Endothelial cell of umbilical vein (primary cell): Measurements from ENCODE around the gene DHX29. TPM values are rescaled to one million over a fixed set of nuclear protein-coding genes. Genes with fewer than 3 reads are reported as not detected.

Experiments used
- BruUV-seq: library from RNA; stranded (reverse); fragments of 400-500 nt; replicated peaks from 2 replicates; lab custom pipeline; 2021; lab: Mats Ljungman, UMichigan
- CTCF ChIA-PET: fragments of 300-600, 350-600 bp; sonication (Branson Sonifier 250); formaldehyde crosslinking; loops from one replicate; lab custom pipeline; 2021; ENCODE audit warnings: antibody characterized with exemption, inconsistent platforms; lab: Charles Lee
- POLR2A ChIA-PET: fragments of 300-600, 350-600 bp; sonication (Branson Sonifier 250); formaldehyde crosslinking; loops from one replicate; lab custom pipeline; 2021; ENCODE audit warnings: antibody characterized with exemption, inconsistent platforms; lab: Charles Lee
- DNase-seq: peaks from one replicate; pipeline ENCODE4 v3.0.0-alpha.2; 2011; ENCODE audit warnings: low read depth, low spot score
- FAIRE-seq: peaks from 2 replicates; lab custom pipeline; 2011; peaks lifted over from hg19 to GRCh38; lab: Jason Lieb, UNC
- H2AFZ ChIP-seq: 2 replicates; pipeline ENCODE4 v1.6.0; 2012; ENCODE audit warnings: low read depth, low read length, control low read depth, inconsistent platforms
- H3K27ac ChIP-seq: 2 replicates; pipeline ENCODE4 v1.5.1; 2011; ENCODE audit warnings: low read depth, mild to moderate bottlenecking, control low read depth, low read length, moderate library complexity; ENCODE audit not compliant: insufficient read depth
- H3K27me3 ChIP-seq, 2 experiments: 2 replicates each; pipeline versions ENCODE4 v1.6.0 to v1.6.1; 2011; ENCODE audit warnings: low read length in 2 of 2, mixed read lengths in 1 of 2; ENCODE audit not compliant: control insufficient read depth in 2 of 2, insufficient read depth in 2 of 2
- H3K36me3 ChIP-seq, 2 experiments: 2 replicates in 1 of 2; 3 replicates in 1 of 2; pipeline ENCODE4 v1.5.1; 2011; ENCODE audit warnings: low read length in 2 of 2, mild to moderate bottlenecking in 1 of 2, moderate library complexity in 1 of 2; ENCODE audit not compliant: control insufficient read depth in 2 of 2, insufficient read depth in 2 of 2; ENCODE audit errors: extremely low read depth in 1 of 2
- H3K4me1 ChIP-seq: 3 replicates; pipeline ENCODE4 v1.5.1; 2011; ENCODE audit warnings: mild to moderate bottlenecking, low read length; ENCODE audit not compliant: control insufficient read depth, insufficient read depth; ENCODE audit errors: extremely low read depth
- H3K4me2 ChIP-seq: 2 replicates; pipeline ENCODE4 v1.6.1; 2011; ENCODE audit warnings: low read length, control low read depth, mixed read lengths; ENCODE audit not compliant: insufficient read depth
- H3K4me3 ChIP-seq, 3 experiments: fragments of 200-600 bp in 1 of 3; sonication (generic), shearing (Covaris generic) in 1 of 3; replicated peaks in 1 of 3; 2 replicates each; pipeline ENCODE4 v1.5.1; 2011 to 2016; ENCODE audit warnings: control low read depth in 3 of 3, low read length in 3 of 3, mild to moderate bottlenecking in 2 of 3, inconsistent platforms in 1 of 3, low read depth in 1 of 3, moderate library complexity in 1 of 3; ENCODE audit not compliant: insufficient read depth in 1 of 3
- H3K79me2 ChIP-seq: 2 replicates; pipeline ENCODE4 v1.6.0; 2012; ENCODE audit warnings: low read length, inconsistent platforms; ENCODE audit not compliant: control insufficient read depth, insufficient read depth
- H3K9ac ChIP-seq: replicated peaks from 2 replicates; pipeline ENCODE3; 2011; ENCODE audit warnings: low read length, control low read depth; ENCODE audit not compliant: insufficient read depth; ENCODE audit errors: extremely low read depth
- H3K9me1 ChIP-seq: replicated peaks from 3 replicates; pipeline ENCODE4 v1.6.0; 2011; ENCODE audit warnings: mild to moderate bottlenecking, low read length; ENCODE audit not compliant: control insufficient read depth, insufficient read depth; ENCODE audit errors: extremely low read depth
- H3K9me3 ChIP-seq: replicated peaks from 2 replicates; pipeline ENCODE4 v1.5.1; 2012; ENCODE audit warnings: low read length, inconsistent platforms; ENCODE audit not compliant: control insufficient read depth, insufficient read depth
- H4K20me1 ChIP-seq: replicated peaks from 2 replicates; pipeline ENCODE3; 2011; ENCODE audit warnings: mild to moderate bottlenecking, low read length; ENCODE audit not compliant: control insufficient read depth, insufficient read depth; ENCODE audit errors: extremely low read depth
- GATA2 ChIP-seq: IDR thresholded peaks from 2 replicates; pipeline ENCODE4 v1.7.0; 2011; ENCODE audit warnings: low read depth, mild to moderate bottlenecking, moderate library complexity, mixed read lengths, low read length; ENCODE audit not compliant: insufficient read length, insufficient read depth
- JUN ChIP-seq: IDR thresholded peaks from 2 replicates; pipeline ENCODE4 v1.6.1; 2011; ENCODE audit warnings: borderline replicate concordance, low read depth; ENCODE audit not compliant: insufficient read length, insufficient read depth
- MYC ChIP-seq: IDR thresholded peaks from one replicate; pipeline ENCODE4 v1.6.1; 2011; ENCODE audit warnings: mild to moderate bottlenecking, low read depth, low read length
- POLR2A ChIP-seq: IDR thresholded peaks from 2 replicates; pipeline ENCODE4 v1.6.1; 2012; ENCODE audit warnings: low read depth, mild to moderate bottlenecking, control low read depth, low read length
- dilution Hi-C: fragments of 300-500 bp; cut with MboI; formaldehyde crosslinking; loops from one replicate; pipeline ENCODE4 v1.15.0; 2019; ENCODE audit warnings: low sequenced_read_pairs; ENCODE audit not compliant: extremely low pct_ligation_motif_present
- intact Hi-C: fragments of 100-400 bp; cut with micrococcal nuclease; formaldehyde crosslinking; loops from one replicate; pipeline ENCODE4 v1.10.0; 2022
- polyA plus RNA-seq, 4 experiments: library from polyadenylated mRNA; depleted of rRNA in 3 of 4; stranded (reverse) in 3 of 4; unstranded in 1 of 4; fragments of >200 nt; gene quantifications; 2 replicates each; pipeline versions ENCODE4 v1.2.1 to v1.2.3, GENCODE V29; 2011 to 2012; ENCODE audit warnings: missing spikeins in 1 of 4
- total RNA-seq: library from RNA; stranded (reverse); gene quantifications from 2 replicates; pipeline ENCODE4 v1.2.3, GENCODE V29; 2021
- TF ChIP-seq, protein P1 (sequence below), 2 donors: IDR thresholded peaks; 1 replicate in 1 of 2; 2 replicates in 1 of 2; pipeline ENCODE4 v1.5.1; 2011; ENCODE audit warnings: low read length in 2 of 2, mild to moderate bottlenecking in 2 of 2, moderate library complexity in 2 of 2, control low read depth in 1 of 2, inconsistent platforms in 1 of 2, low read depth in 1 of 2; ENCODE audit not compliant: insufficient read depth in 1 of 2; ENCODE audit errors: extremely low read depth in 1 of 2

Gene DHX29
- total and polyA plus RNA-seq, 2 donors (not counting 3 experiments of a cell fraction or from before 2014, with no cell fraction given), result 4.7 to 32.8 TPM

GRCh38 chr5:55313870-55314617 is 6.5 kb upstream of the DHX29 start:
- dilution Hi-C loops (no loop called here), intact Hi-C loops (no loop called here)
- TF ChIP-seq, protein P1, sequence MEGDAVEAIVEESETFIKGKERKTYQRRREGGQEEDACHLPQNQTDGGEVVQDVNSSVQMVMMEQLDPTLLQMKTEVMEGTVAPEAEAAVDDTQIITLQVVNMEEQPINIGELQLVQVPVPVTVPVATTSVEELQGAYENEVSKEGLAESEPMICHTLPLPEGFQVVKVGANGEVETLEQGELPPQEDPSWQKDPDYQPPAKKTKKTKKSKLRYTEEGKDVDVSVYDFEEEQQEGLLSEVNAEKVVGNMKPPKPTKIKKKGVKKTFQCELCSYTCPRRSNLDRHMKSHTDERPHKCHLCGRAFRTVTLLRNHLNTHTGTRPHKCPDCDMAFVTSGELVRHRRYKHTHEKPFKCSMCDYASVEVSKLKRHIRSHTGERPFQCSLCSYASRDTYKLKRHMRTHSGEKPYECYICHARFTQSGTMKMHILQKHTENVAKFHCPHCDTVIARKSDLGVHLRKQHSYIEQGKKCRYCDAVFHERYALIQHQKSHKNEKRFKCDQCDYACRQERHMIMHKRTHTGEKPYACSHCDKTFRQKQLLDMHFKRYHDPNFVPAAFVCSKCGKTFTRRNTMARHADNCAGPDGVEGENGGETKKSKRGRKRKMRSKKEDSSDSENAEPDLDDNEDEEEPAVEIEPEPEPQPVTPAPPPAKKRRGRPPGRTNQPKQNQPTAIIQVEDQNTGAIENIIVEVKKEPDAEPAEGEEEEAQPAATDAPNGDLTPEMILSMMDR (IDR thresholded peaks at IDR 0.05; ENCODE audit: extremely low read depth in 1 of 2, insufficient read depth in 1 of 2, low read depth in 1 of 2, low read length in 2 of 2), result no peak
- no peak for TF ChIP-seq JUN
- no peak for TF ChIP-seq GATA2
- TF ChIP-seq POLR2A, result no peak
- no peak for TF ChIP-seq MYC
- Histone ChIP-seq H2AFZ (no peak overlapping the region), H3K9me1 (no peaks in the 10 kb centered on the region), H3K4me1 (peaks cover 8% of the 10 kb centered on the region), H4K20me1 (no peaks in the 10 kb centered on the region), H3K36me3 (no peaks in the 10 kb centered on the region), H3K27ac (no peak overlapping the region), H3K9ac (no peak overlapping the region), H3K9me3 (no peaks in the 10 kb centered on the region), H3K4me3 (no peak overlapping the region), H3K4me2 (no peak overlapping the region), H3K79me2 (peaks cover 99% of the 10 kb centered on the region), H3K27me3 (no peaks in the 10 kb centered on the region)
- no TSS peak for BruUV-seq
- POLR2A ChIA-PET, result no interaction called here
- no peak for DNase-seq
- FAIRE-seq, result no peak
- CTCF ChIA-PET, result no interaction called here
